ENCODE measurements around the gene THAP6.
"Not testable (repeated sequence)": the region's sequence is repeated elsewhere in the genome, so short reads cannot be mapped to it uniquely, and the experiment has no call there.

Gene THAP6

DNA sequence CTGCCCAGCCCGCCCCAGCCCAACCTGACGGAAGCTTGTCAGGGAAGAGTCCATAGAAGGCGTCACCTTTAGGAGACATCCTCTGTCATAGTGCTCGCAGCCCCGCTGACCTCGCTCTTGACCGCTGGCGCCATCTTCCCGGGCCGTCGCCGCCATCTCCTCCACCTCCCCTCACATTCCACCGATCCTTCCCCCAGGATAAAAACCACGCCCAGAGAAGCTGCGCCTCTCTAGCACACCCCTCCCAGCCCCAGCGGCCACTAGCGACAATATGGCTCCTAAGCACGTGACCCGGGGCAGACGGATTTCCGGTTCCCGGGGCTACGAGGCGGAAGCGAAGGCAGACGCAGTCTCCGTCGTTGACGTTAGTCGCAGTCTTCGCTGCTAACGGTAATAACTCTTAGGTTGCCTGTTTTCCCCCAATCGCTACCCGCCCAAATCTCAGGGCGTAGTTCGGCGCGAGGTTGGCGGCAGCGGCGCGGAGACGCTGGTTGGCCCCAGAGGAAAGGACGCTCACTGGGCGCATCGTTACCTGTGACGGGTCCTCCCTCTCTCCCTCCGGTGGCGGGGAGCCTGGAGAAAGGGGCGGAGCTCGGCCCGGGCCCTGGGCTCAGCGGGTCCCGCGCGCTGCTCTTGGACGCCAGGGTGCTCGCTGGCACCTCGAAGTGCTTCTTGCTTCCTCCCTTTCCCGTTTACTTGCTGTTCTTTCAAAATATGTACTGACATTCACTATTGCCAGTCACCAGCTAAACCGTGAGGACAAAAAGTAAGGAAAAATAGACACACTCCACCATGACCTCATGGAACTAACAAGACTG is at the start of gene THAP6, which contains the start of gene RCHY1:
THAP6 (plus strand) TSS at position 343 of the 818 bp plus-strand sequence. CDS start 980 bp downstream, outside the sequence.
RCHY1 (minus strand) TSS at position 273 of the 818 bp plus-strand sequence; CDS start at position 156, 117 bp downstream.
- DNase-seq = peak; percentile 95

DNA sequence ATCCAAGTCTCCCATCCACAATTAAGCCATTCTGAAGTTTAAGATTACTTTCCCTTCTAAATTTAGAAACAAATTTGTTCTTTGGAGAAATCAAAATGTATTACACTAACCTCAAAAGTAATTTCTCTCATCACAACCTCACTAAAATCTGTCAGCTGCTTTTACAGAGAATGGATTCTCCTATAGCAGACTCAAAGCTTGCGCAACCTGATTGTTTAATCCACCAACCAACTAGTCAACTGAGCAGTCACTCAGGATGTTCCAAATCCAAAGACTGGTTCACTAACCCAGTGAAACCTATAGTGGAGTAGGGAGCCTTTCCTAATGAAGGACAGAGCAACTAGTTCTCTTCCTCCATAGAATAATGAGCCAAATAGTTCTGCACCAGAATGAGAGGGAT is 44.4 kb upstream of the THAP6 start:
- no peak for DNase-seq

GRCh38 chr4:75470738-75471137 is 43.5 kb upstream of the THAP6 start:
- DNase-seq = no peak

DNA sequence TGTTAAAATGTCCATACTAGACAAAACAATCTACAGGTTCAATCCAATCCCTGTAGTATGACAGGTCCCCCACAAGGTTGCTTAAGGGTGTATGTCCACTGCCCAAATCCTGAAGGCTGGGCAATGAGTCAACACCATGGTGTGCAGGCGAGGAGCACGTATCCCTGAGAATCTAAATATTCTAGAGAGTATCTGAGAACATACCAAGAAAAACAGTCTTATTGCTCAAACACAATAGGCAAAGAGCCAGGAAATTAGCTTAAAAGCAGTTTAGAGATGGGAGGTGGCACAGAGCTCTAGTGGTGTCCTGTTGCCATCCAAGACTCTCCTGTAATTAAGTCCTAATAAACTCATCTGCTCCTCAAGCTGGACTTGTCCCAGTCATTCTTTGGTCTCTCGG is 37.1 kb upstream of the THAP6 start:
- DNase-seq = no peak

GRCh38 chr4:75484190-75484589 is 30.1 kb upstream of the THAP6 start:
- DNase-seq = no peak

DNA sequence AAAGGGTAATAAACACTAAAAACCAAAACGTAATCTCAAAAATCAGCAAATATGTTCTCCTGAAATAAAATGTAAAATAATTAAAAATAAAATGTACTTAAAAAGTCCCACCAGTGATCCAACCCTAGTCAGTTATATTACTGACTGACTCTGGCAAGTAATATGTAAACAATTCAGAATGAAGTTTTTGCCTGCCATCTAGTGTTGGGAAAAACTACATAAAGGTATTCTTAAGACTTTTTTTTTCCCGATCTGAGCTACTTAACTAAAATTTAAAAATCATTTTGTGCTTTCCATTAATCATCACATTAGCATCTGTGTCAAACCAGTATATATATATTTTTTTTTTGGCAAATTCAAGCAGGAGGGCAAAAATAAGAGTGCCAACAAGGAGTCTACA is 24.1 kb upstream of the THAP6 start:
- DNase-seq = no peak

DNA sequence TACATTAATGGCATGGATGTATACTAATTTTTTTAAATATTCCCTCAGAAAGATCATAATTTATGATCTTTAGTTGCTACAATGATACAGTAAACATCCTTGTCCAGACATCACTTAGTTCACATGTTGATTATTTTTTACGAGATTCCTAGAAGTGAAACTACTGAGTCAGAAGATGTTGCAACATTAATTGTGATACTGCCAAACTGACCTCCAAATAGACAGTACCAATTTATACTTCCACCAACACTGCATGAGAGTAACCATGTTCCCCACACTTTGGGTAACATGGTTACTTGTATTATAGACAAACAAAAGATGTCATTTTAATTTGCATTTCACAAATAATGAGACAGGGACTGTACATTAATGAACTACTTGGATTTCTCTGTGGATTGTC is 19.7 kb upstream of the THAP6 start:
- peak; percentile 14 for DNase-seq

GRCh38 chr4:75495476-75495875 is 18.8 kb upstream of the THAP6 start:
- DNase-seq = no peak

- DNase-seq = no peak
Observed at GRCh38 chr4:75496406-75496805, 17.9 kb upstream of the THAP6 start.

GRCh38 chr4:75497133-75497532 is 17.1 kb upstream of the THAP6 start:
- no peak for DNase-seq

- DNase-seq = no peak
Observed at GRCh38 chr4:75498041-75498440, 16.2 kb upstream of the THAP6 start.

- DNase-seq = no peak
Observed at GRCh38 chr4:75499900-75500299, 14.4 kb upstream of the THAP6 start.

- no peak for DNase-seq
Observed at GRCh38 chr4:75502671-75503070, 11.6 kb upstream of the THAP6 start.

- DNase-seq = no peak
Observed at GRCh38 chr4:75505630-75506029, 8.6 kb upstream of the THAP6 start.

- DNase-seq = not testable (repeated sequence)
Observed at GRCh38 chr4:75509592-75509991, 4.7 kb upstream of the THAP6 start.

- no peak for DNase-seq
Observed at GRCh38 chr4:75511841-75512240, 2.4 kb upstream of the THAP6 start.

DNA sequence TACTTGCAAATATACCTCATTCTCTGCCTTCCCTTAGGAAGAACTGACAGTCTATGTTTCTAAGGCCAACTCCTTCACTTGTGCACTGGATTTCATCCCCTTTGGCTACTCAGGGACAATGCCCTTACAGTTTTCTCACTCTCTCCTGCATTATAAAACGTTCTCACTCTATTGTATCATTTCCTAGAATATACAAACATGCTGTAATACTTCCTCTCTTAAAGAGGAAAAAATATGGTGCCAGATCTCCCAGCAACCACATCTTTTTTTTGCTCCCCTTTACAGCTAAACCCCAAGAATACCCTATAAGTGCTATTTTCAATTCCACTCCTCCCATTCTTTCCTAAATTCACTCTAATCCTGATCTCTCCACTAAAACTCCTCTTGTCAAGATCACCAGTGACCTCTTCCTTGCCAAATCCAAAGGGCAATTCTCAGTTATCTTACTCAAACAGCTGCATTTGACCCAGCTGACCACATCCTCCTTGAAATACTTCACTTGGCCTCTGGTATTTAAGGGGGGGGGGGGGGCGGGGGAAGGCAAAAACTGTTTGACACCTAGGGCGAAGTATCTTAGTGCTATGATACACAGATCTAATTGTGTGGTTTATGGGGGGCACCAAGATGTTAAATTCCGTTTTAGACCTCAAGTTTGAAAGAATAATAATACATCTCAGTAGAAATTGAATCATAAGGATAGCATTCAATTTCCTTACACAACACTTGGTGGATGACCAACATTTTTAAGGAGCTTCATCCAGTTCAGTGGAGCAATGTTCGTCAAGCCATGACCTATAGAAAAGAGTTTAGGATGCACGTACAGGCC is 1.7 kb upstream of the THAP6 start:
- peak; percentile 34 for DNase-seq

DNA sequence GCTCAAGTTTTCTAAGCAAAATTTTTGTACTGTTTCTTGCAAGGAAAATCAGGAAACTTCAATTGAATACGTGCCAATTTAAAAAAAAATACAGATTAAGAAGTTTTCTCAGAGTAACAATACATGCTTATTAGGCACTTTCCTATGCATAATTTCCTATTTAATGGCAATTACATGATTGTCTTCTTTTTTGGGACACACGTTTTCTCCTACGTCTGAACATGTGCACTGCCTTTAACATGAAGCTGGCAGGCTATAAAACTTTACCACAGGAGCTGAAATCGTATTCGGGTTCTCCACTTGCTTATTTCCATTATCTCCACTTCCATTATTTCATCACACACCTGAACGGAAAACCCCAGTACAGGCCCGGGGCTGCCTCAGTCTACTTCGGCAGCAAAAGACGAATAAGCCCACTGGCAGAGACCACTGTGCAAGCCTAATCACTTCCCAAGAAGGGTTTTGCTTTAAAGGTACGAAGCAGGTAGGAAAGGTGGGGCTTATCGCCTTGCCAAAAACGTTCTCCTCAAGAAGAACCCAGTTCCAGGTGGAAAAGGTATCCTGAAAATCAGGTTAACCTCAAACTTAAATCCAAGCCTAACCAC is 645 bp upstream of the THAP6 start:
- DNase-seq = no peak

- DNase-seq = peak; percentile 62
Observed at GRCh38 chr4:75514949-75515612, 808 bp downstream of the THAP6 start.

DNA sequence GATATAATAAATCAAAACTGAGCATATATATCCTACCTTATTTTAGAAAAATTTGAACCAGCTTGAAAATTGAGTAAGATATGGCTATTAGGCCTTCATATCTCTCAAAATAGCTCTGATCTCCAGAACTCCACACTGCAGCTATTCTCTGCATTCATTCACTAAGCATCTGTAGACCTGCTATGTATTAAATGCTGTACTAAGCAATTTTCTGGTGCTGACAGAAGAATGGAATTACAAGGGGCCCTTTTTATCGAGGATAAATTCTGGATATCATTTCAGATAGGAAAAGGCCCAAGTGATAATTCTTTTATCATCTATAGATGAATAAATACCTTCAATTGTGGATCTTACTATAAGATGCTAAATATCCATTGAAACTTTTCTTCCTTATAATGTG is 1.9 kb downstream of the THAP6 start:
- no peak for DNase-seq

- not testable (repeated sequence) for DNase-seq
Observed at GRCh38 chr4:75519452-75519851, 5.2 kb downstream of the THAP6 start.

- no peak for DNase-seq
Observed at GRCh38 chr4:75525086-75525485, 10.8 kb downstream of the THAP6 start.

DNA sequence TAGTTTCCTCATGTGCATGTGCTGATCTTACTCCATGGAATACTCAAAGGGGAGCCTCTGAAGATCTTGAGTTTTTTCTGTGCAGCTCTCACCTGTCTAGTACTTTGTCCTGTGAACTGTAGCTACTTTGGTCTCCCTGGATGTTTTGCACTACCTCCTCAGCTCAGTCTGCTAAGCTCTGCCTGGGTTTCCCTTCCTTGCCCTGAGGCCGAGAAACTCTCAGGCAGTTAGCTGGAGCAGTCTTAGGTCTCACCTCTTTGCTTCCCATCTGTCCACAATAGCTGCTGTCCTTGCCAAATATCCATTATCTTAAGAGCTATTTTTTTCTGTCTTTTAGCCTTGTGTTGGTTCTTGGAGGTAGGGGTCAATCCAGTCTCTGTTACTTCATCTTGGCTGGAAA is 11.6 kb downstream of the THAP6 start:
- DNase-seq = no peak
